GM12801 (cell line): ENCODE measurements around the gene AKR1D1.

Experiments
- TF ChIP-seq, protein P1 (sequence below): IDR thresholded peaks from one replicate; pipeline ENCODE4 v1.5.1; 2011; ENCODE audit warnings: control low read depth; ENCODE audit not compliant: insufficient read length; ENCODE audit errors: extremely low read depth

Gene AKR1D1

DNA sequence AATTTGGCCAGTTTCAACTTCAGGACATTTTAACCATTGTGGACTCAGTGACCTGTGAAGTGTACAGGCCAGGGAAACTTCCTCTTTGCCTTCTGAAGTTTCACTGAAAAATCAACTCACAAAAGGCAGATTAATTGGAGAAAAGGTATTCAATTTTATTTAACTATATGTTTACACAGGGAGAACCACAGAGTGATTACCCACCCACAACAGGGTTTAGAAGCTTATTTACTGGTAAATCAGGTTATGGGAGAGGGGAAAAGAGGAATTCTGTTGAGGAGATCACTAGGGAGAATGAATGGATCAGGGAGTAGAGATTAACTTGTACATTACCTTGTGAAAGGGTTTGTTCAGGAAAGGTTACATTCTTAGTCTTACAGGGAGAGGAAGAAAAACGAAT, 1.7 kb upstream of the AKR1D1 start:
- TF ChIP-seq, protein P1, sequence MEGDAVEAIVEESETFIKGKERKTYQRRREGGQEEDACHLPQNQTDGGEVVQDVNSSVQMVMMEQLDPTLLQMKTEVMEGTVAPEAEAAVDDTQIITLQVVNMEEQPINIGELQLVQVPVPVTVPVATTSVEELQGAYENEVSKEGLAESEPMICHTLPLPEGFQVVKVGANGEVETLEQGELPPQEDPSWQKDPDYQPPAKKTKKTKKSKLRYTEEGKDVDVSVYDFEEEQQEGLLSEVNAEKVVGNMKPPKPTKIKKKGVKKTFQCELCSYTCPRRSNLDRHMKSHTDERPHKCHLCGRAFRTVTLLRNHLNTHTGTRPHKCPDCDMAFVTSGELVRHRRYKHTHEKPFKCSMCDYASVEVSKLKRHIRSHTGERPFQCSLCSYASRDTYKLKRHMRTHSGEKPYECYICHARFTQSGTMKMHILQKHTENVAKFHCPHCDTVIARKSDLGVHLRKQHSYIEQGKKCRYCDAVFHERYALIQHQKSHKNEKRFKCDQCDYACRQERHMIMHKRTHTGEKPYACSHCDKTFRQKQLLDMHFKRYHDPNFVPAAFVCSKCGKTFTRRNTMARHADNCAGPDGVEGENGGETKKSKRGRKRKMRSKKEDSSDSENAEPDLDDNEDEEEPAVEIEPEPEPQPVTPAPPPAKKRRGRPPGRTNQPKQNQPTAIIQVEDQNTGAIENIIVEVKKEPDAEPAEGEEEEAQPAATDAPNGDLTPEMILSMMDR, result no peak

DNA sequence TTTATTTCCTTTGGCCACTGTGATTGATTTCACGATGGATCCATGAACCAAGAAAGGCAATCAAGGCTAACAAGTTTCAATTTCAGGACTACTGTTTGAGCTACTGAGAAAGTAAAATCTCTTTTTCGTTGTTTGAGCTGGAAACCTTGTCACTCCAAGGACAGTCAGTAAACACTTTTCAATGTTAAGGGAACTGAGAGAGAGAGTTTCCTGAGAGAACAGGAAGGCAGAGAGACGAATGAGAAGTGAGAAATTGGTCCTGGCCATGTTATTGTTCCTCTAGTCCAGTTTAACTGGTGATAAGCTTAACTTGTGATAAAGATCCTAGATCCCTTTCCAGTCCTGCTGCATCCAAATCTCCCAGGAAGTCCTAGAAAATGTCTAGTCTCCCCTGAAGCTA, 909 bp upstream of the AKR1D1 start:
- TF ChIP-seq, protein P1, result no peak

DNA sequence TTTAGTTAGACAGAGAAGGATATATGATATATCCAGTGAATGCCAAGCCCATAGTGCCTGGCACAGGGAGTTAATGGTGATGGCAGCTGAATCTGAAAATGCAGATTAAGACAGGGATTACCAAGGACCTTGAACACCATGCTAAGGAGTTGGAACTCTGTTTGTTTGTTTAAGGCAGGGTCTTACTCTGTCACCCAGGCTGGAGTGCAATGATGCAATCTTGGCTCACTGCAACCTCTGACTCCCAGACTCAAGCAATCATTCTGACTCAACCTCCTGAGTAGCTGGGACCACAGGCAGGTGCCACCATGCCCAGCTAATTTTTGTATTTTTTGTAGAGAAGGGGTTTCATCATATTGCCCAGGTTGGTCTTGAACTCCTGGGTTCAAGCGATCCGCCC, 1.6 kb downstream of the AKR1D1 start:
- TF ChIP-seq, protein P1, result no peak

DNA sequence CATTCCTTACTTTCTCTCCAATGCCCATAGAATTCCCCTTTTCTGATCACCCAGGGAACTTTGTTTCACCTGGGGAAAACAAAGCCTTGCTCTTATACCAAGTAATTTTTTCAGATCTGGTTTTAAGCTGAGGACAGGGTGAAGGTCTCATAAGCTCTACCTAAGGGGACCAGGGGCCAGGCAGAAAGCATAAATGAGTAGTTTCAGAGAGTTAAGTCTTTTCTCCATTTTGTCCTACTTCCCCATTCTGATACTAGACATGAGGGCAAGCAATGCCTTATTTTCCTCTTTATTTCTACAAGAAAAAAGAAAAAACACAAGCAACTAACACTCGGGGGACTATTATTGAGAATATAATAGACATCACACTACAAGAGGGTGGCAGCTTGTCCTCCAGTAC, 2.9 kb downstream of the AKR1D1 start:
- TF ChIP-seq, protein P1, result no peak

DNA sequence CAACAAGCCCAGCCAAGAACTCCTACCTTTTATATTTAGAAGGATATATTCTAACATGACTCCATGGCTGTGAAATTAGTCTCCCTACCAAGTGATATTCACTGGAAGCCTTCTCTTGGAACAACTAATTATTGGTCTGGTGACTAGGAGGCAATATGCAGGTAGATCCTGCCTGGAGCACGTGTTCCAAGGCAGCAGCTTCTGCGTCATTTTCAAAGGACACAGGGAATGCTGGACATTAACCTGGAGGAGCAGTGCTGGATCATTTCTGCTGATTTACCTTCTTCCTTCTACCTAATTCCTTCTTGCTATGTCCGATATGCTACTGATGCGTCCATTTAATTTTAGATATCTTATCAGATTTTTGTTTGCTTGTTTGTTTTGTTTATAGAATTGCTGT, 5.6 kb downstream of the AKR1D1 start:
- TF ChIP-seq, protein P1, result no peak

DNA sequence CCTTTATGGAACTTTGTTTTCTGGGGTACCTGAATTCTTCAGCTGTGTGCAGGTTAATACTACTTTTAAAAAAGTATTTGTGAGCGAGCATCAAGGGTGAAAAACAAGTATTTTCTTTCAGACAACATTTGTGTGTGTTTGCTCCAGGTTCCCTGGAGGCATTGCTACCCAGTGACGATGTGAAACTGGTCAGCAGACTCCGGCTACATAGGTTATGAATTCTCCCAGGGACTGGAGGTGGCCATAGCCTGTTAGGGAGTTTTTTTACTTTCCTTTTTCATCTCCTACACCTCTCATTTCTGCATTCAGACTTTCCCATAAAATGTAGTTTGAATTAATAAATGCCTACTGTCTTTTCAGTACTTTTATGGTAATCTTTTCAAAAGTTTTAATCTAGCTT, 7.6 kb downstream of the AKR1D1 start:
- TF ChIP-seq, protein P1, result no peak

DNA sequence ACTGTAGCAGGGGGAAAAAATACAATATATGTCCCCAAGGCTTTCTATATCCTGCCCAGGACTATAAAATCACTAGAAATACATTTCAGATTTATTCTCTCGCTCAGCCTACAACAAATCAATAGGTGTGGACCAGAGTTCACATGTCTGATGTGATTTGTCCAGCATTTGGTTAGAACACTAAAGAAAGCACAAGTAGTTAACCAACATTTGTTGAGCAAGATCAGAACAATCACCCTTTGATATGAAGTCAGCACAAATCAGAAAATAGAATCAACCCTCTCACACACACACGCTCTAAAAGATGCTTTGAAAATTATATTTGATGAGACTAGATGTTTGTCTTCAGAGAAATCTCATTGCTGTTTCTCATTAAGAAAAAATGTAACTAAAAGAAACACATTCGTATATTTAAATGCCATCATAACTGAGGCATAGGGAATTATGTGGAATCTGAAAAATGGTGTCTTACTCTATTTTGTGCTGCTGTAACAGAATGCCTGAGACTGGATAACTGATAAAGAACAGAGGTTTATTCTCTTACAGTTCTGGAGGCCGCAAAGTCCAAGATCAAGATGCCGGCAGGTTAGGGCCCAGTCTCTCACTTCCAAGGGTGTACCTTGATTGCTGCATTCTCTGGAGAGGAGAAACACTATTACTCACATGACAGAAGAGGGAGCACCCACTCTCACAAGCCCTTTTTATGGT, 10.5 kb downstream of the AKR1D1 start:
- TF ChIP-seq, protein P1, result no peak
